Measurements from ENCODE around the gene CHIC1. TPM values are rescaled to one million over a fixed set of nuclear protein-coding genes. Genes with fewer than 3 reads are reported as not detected.
"Not testable (repeated sequence)": the region's sequence is repeated elsewhere in the genome, so short reads cannot be mapped to it uniquely, and the experiment has no call there.

The CHIC1 gene
- total RNA-seq, 1 donor from 2014 or later, result 11.9 TPM

- H3K27me3 ChIP-seq (ENCODE audit: insufficient read depth, low read length), result no peaks in the 10 kb centered on the region
- H3K27me3 Mint-ChIP-seq (ENCODE audit: low read depth, unreplicated experiment), result no peaks in the 10 kb centered on the region
- H4K20me1 ChIP-seq (ENCODE audit: insufficient read depth, low read length), result no peaks in the 10 kb centered on the region
- peaks cover 7% of the 10 kb centered on the region for H3K9me3 Mint-ChIP-seq (ENCODE audit: unreplicated experiment)
- no peak overlapping the region for H3K4me2 ChIP-seq (ENCODE audit: low read length)
- no peaks in the 10 kb centered on the region for H3K79me2 ChIP-seq (ENCODE audit: insufficient read depth, low read length)
- H3K27ac Mint-ChIP-seq (ENCODE audit: unreplicated experiment), result no peak overlapping the region
- no peaks in the 10 kb centered on the region for H3K4me1 ChIP-seq (ENCODE audit: insufficient read depth, low read length)
- TF ChIP-seq EZH2 (IDR thresholded peaks at IDR 0.05; ENCODE audit: insufficient read depth, low read length) (no peak), CTCF (IDR thresholded peaks at IDR 0.05; ENCODE audit: insufficient read depth, low read depth, low read length) (no peak)
- no peaks in the 10 kb centered on the region for H3K4me1 Mint-ChIP-seq (ENCODE audit: low read depth, unreplicated experiment)
- H3K36me3 Mint-ChIP-seq (ENCODE audit: low read depth, unreplicated experiment), result peaks cover 7% of the 10 kb centered on the region
- no peak overlapping the region for H3K4me3 Mint-ChIP-seq (ENCODE audit: unreplicated experiment)
- FAIRE-seq (peak; percentile 59), DNase-seq (ENCODE audit: low read depth) (no peak)
- no peaks in the 10 kb centered on the region for H3K36me3 ChIP-seq (ENCODE audit: insufficient read depth, low read length)
- H2AFZ ChIP-seq (ENCODE audit: low read depth, low read length), result no peak overlapping the region
- H3K9me3 ChIP-seq (ENCODE audit: insufficient read depth, low read depth, low read length), result no peaks in the 10 kb centered on the region
- H3K27ac ChIP-seq (ENCODE audit: low read depth, low read length), result no peak overlapping the region
- H3K9ac ChIP-seq (ENCODE audit: low read length), result no peak overlapping the region
- H3K4me3 ChIP-seq (ENCODE audit: insufficient read depth, low read depth, low read length), result no peak overlapping the region
These were observed 84.8 kb downstream of the CHIC1 start for GRCh38 chrX:73647632-73648322.

- H3K4me3 ChIP-seq (ENCODE audit: insufficient read depth, low read depth, low read length); H3K27me3 Mint-ChIP-seq (ENCODE audit: low read depth, unreplicated experiment); H3K27ac Mint-ChIP-seq (ENCODE audit: unreplicated experiment); H3K4me1 Mint-ChIP-seq (ENCODE audit: low read depth, unreplicated experiment); H3K79me2 ChIP-seq (ENCODE audit: insufficient read depth, low read length); H3K36me3 ChIP-seq (ENCODE audit: insufficient read depth, low read length); H3K9me3 ChIP-seq (ENCODE audit: insufficient read depth, low read depth, low read length); H3K4me2 ChIP-seq (ENCODE audit: low read length); H4K20me1 ChIP-seq (ENCODE audit: insufficient read depth, low read length); H3K27me3 ChIP-seq (ENCODE audit: insufficient read depth, low read length); H3K9ac ChIP-seq (ENCODE audit: low read length); DNase-seq (ENCODE audit: low read depth); H3K36me3 Mint-ChIP-seq (ENCODE audit: low read depth, unreplicated experiment); H2AFZ ChIP-seq (ENCODE audit: low read depth, low read length); H3K9me3 Mint-ChIP-seq (ENCODE audit: unreplicated experiment); H3K27ac ChIP-seq (ENCODE audit: low read depth, low read length); H3K4me3 Mint-ChIP-seq (ENCODE audit: unreplicated experiment); H3K4me1 ChIP-seq (ENCODE audit: insufficient read depth, low read length): not testable (repeated sequence)
- FAIRE-seq, result peak; percentile 5
These were observed 98.3 kb downstream of the CHIC1 start for GRCh38 chrX:73661322-73661721.

- Histone ChIP-seq H4K20me1 (ENCODE audit: insufficient read depth, low read length) (no peaks in the 10 kb centered on the region), H3K4me3 (ENCODE audit: insufficient read depth, low read depth, low read length) (no peak overlapping the region), H3K79me2 (ENCODE audit: insufficient read depth, low read length) (no peaks in the 10 kb centered on the region), H2AFZ (ENCODE audit: low read depth, low read length) (no peak overlapping the region), H3K9ac (ENCODE audit: low read length) (no peak overlapping the region), H3K4me1 (ENCODE audit: insufficient read depth, low read length) (no peaks in the 10 kb centered on the region), H3K4me2 (ENCODE audit: low read length) (no peak overlapping the region), H3K9me3 (ENCODE audit: insufficient read depth, low read depth, low read length) (no peaks in the 10 kb centered on the region), H3K36me3 (ENCODE audit: insufficient read depth, low read length) (no peaks in the 10 kb centered on the region), H3K27me3 (ENCODE audit: insufficient read depth, low read length) (no peaks in the 10 kb centered on the region), H3K27ac (ENCODE audit: low read depth, low read length) (no peak overlapping the region)
- Mint-ChIP-seq H3K36me3 (ENCODE audit: low read depth, unreplicated experiment) (peaks cover 4% of the 10 kb centered on the region), H3K9me3 (ENCODE audit: unreplicated experiment) (peaks cover 3% of the 10 kb centered on the region), H3K4me1 (ENCODE audit: low read depth, unreplicated experiment) (no peaks in the 10 kb centered on the region), H3K4me3 (ENCODE audit: unreplicated experiment) (no peak overlapping the region), H3K27me3 (ENCODE audit: low read depth, unreplicated experiment) (no peaks in the 10 kb centered on the region), H3K27ac (ENCODE audit: unreplicated experiment) (no peak overlapping the region)
- TF ChIP-seq CTCF (IDR thresholded peaks at IDR 0.05; ENCODE audit: insufficient read depth, low read depth, low read length) (no peak), EZH2 (IDR thresholded peaks at IDR 0.05; ENCODE audit: insufficient read depth, low read length) (no peak)
- FAIRE-seq (no peak), DNase-seq (ENCODE audit: low read depth) (peak; percentile 36)
These were observed 105.8 kb downstream of the CHIC1 start for GRCh38 chrX:73668779-73669178.

All from astrocyte (in vitro differentiated cells and primary cell).